GM21529 (cell line): Measurements from ENCODE around the gene PLEK.
"Not testable (repeated sequence)": the region's sequence is repeated elsewhere in the genome, so short reads cannot be mapped to it uniquely, and the experiment has no call there.

Source experiments
- ATAC-seq: cut with Tn5 transposase; IDR thresholded peaks from one replicate; pipeline ENCODE4 v1.9.1; 2021; ENCODE audit not compliant: unreplicated experiment

Gene PLEK

GRCh38 chr2:68438455-68439303 is 73.6 kb downstream of the PLEK start:
- ATAC-seq = no peak

GRCh38 chr2:68441179-68441993 is 76.3 kb downstream of the PLEK start:
- peak; percentile 99 for ATAC-seq

- no peak for ATAC-seq
These were observed 76.9 kb downstream of the PLEK start for GRCh38 chr2:68441994-68442322.

GRCh38 chr2:68446425-68446824 is 81.3 kb downstream of the PLEK start:
- not testable (repeated sequence) for ATAC-seq
